HG03442 (cell line): ENCODE results near the gene CYP46A1.
"Not testable (repeated sequence)": the region's sequence is repeated elsewhere in the genome, so short reads cannot be mapped to it uniquely, and the experiment has no call there.

Source experiments
- ATAC-seq: cut with Tn5 transposase; IDR thresholded peaks from one replicate; pipeline ENCODE4 v1.9.1; 2021; ENCODE audit warnings: mild to moderate bottlenecking, moderate library complexity; ENCODE audit not compliant: unreplicated experiment

The CYP46A1 gene

GRCh38 chr14:99656171-99656570, 27.9 kb upstream of the CYP46A1 start:
- ATAC-seq = no peak

GRCh38 chr14:99657645-99658155, 26.4 kb upstream of the CYP46A1 start:
- ATAC-seq = no peak

GRCh38 chr14:99658218-99658845, 25.8 kb upstream of the CYP46A1 start:
- ATAC-seq = no peak

GRCh38 chr14:99659333-99659741, 24.8 kb upstream of the CYP46A1 start:
- ATAC-seq = no peak

- no peak for ATAC-seq
Observed at GRCh38 chr14:99660006-99660566, 24.0 kb upstream of the CYP46A1 start.

GRCh38 chr14:99660794-99661193, 23.3 kb upstream of the CYP46A1 start:
- ATAC-seq = no peak

- not testable (repeated sequence) for ATAC-seq
Observed at GRCh38 chr14:99661206-99661605, 22.9 kb upstream of the CYP46A1 start.

- no peak for ATAC-seq
Observed at GRCh38 chr14:99662846-99663245, 21.3 kb upstream of the CYP46A1 start.

- no peak for ATAC-seq
Observed at GRCh38 chr14:99663386-99664057, 20.6 kb upstream of the CYP46A1 start.

GRCh38 chr14:99664058-99664936, 19.8 kb upstream of the CYP46A1 start:
- no peak for ATAC-seq

- ATAC-seq = no peak
Observed at GRCh38 chr14:99664937-99665273, 19.2 kb upstream of the CYP46A1 start.

- no peak for ATAC-seq
Observed at GRCh38 chr14:99666533-99666932, 17.6 kb upstream of the CYP46A1 start.

GRCh38 chr14:99667045-99667444, 17.1 kb upstream of the CYP46A1 start:
- ATAC-seq = no peak

- ATAC-seq = no peak
Observed at GRCh38 chr14:99667821-99668220, 16.3 kb upstream of the CYP46A1 start.

- ATAC-seq = no peak
Observed at GRCh38 chr14:99668307-99669295, 15.5 kb upstream of the CYP46A1 start.

- no peak for ATAC-seq
Observed at GRCh38 chr14:99670361-99671234, 13.5 kb upstream of the CYP46A1 start.

- no peak for ATAC-seq
Observed at GRCh38 chr14:99671235-99672224, 12.6 kb upstream of the CYP46A1 start.
